Natural killer cell treated with Interleukin-12 subunit alpha and Interleukin-12 subunit beta and Interleukin-15 and Interleukin-18, amount 100 ng/mL, for 72 hours (primary cell): ENCODE measurements around the gene BCL2. TPM values are rescaled to one million over a fixed set of nuclear protein-coding genes. Genes with fewer than 3 reads are reported as not detected.
"Not testable (repeated sequence)": the region's sequence is repeated elsewhere in the genome, so short reads cannot be mapped to it uniquely, and the experiment has no call there.

Source experiments
- ATAC-seq, 2 donors: fragments of 150-1000 bp; cut with Tn5 transposase in 1 of 2; sonication (Bioruptor Pico), chemical (Tn5 transposase) in 1 of 2; 2 replicates each; pipeline ENCODE4 v1.10.0; 2021
- DNase-seq: peaks from one replicate; pipeline ENCODE4 v3.0.0; 2022; ENCODE audit warnings: low spot score
- H3K27ac Mint-ChIP-seq, 2 donors: 1 replicate in 1 of 2; 2 replicates in 1 of 2; pipeline ENCODE4 v1.8.0; 2022; ENCODE audit warnings: mixed read lengths in 2 of 2, mild to moderate bottlenecking in 1 of 2, moderate library complexity in 1 of 2
- H3K27me3 Mint-ChIP-seq, 2 donors: 1 replicate in 1 of 2; 2 replicates in 1 of 2; pipeline ENCODE4 v1.8.0; 2022; ENCODE audit warnings: mixed read lengths in 2 of 2
- H3K36me3 Mint-ChIP-seq: one replicate; pipeline ENCODE4 v1.8.0; 2022; ENCODE audit warnings: mixed read lengths
- H3K4me1 Mint-ChIP-seq, 2 donors: 1 replicate in 1 of 2; 2 replicates in 1 of 2; pipeline ENCODE4 v1.8.0; 2022; ENCODE audit warnings: low read depth in 2 of 2, mixed read lengths in 2 of 2, mild to moderate bottlenecking in 1 of 2
- H3K4me3 Mint-ChIP-seq: one replicate; pipeline ENCODE4 v1.8.0; 2022; ENCODE audit warnings: mixed read lengths
- H3K9me3 Mint-ChIP-seq: 2 replicates; pipeline ENCODE4 v1.8.0; 2022; ENCODE audit warnings: mixed read lengths
- total RNA-seq, 2 donors: library from RNA; stranded (reverse); gene quantifications; one replicate each; pipeline ENCODE4 v1.2.3, GENCODE V29; 2022

The BCL2 gene
- total RNA-seq, 2 donors from 2014 or later = 61.7 to 84.7 TPM

DNA sequence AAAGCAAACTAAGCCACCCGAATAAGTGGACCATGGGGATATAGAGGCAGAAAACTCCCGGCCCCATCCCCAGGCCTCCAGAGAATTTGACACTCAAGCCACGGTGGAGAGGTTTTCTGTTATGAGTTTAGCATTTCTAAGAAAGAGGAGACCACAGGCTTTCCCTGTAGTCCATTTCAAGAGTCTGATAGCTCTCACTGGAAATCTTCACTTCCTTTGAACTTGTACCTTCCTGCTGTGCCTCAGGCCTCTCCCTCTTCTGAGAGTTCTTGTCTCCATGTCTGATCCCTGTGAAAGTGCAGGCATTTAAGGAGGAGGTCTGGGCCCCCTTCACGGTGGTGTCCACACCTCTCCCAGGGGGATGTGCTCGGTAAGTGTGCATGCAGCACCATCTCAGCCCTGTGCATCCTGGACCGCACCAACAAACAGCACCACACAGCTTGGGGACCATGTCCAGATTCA lies 113.7 kb downstream of the BCL2 start:
- ATAC-seq = peak; percentile 85 to 87
- Mint-ChIP-seq H3K27ac (peak overlapping the region; percentile 100), H3K9me3 (no peaks in the 10 kb centered on the region), H3K36me3 (peaks cover 10% of the 10 kb centered on the region), H3K4me3 (peak overlapping the region; percentile 93), H3K27me3 (no peaks in the 10 kb centered on the region), H3K4me1 (peaks cover 63 to 81% of the 10 kb centered on the region in 2 donors)
- peak; percentile 71 for DNase-seq

- DNase-seq (no peak), ATAC-seq (no peak)
- peaks cover 44 to 59% of the 10 kb centered on the region in 2 donors for H3K4me1 Mint-ChIP-seq
- H3K27ac Mint-ChIP-seq = peak overlapping the region; percentile 100
- no peaks in the 10 kb centered on the region for H3K9me3 Mint-ChIP-seq
- no peaks in the 10 kb centered on the region for H3K27me3 Mint-ChIP-seq
- no peaks in the 10 kb centered on the region for H3K36me3 Mint-ChIP-seq
- H3K4me3 Mint-ChIP-seq = no peak overlapping the region
Measured at GRCh38 chr18:63203497-63203896, 116.1 kb downstream of the BCL2 start.

GRCh38 chr18:63202828-63203227 lies 116.7 kb downstream of the BCL2 start:
- Mint-ChIP-seq H3K4me3 (no peak overlapping the region), H3K27ac (peak overlapping the region; percentile 100), H3K36me3 (no peaks in the 10 kb centered on the region), H3K9me3 (no peaks in the 10 kb centered on the region), H3K27me3 (no peaks in the 10 kb centered on the region), H3K4me1 (peaks cover 38 to 53% of the 10 kb centered on the region in 2 donors)
- ATAC-seq = no peak
- no peak for DNase-seq

GRCh38 chr18:63201456-63201855 lies 118.1 kb downstream of the BCL2 start:
- not testable (repeated sequence) for H3K27me3 Mint-ChIP-seq, H3K27ac Mint-ChIP-seq, ATAC-seq, H3K9me3 Mint-ChIP-seq, H3K36me3 Mint-ChIP-seq, H3K4me3 Mint-ChIP-seq, DNase-seq
- peaks cover 29 to 40% of the 10 kb centered on the region in 2 donors for H3K4me1 Mint-ChIP-seq

GRCh38 chr18:63199743-63200241 lies 119.8 kb downstream of the BCL2 start:
- Mint-ChIP-seq H3K4me3 (no peak overlapping the region), H3K36me3 (no peaks in the 10 kb centered on the region), H3K27me3 (no peaks in the 10 kb centered on the region), H3K4me1 (peaks cover 14 to 23% of the 10 kb centered on the region in 2 donors), H3K27ac (no peak overlapping the region), H3K9me3 (no peaks in the 10 kb centered on the region)
- peak; percentile 92 to 94 for ATAC-seq
- peak; percentile 70 for DNase-seq

DNA sequence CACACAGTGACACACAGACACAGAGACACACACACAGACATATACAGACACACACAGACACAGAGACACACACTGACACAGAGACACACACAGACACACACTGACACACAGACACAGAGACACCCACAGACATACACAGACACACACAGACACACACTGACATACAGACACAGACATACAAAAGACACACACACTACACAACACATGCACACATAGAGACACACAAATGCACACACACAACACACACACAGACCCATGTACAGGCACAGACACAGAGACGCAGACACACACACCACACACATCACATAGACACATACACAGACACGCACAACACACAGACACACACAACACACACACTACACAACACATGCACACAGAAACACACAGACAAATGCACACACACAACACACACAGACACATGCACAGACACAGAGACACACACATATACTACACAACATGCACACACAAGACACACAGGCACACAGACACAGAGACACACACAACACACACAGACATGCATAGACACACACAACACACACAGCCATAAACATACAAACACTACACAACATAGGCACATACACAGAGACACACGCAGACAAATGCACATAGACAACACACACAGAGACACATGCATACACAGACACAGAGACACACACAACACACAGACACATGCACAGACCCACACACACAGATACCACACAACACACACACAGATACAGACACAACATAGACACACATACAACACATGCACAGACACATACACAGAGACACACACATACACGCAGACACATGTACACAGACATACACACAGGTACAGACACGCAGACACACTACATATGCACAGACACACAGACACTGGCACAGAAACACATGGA lies 120.5 kb downstream of the BCL2 start:
- H3K27me3 Mint-ChIP-seq = no peaks in the 10 kb centered on the region
- no peaks in the 10 kb centered on the region for H3K36me3 Mint-ChIP-seq
- no peak for DNase-seq
- peaks cover 8 to 16% of the 10 kb centered on the region in 2 donors for H3K4me1 Mint-ChIP-seq
- H3K27ac Mint-ChIP-seq = no peak overlapping the region
- no peak overlapping the region for H3K4me3 Mint-ChIP-seq
- ATAC-seq = no peak
- H3K9me3 Mint-ChIP-seq = no peaks in the 10 kb centered on the region

- Mint-ChIP-seq H3K4me1 (peaks cover 7 to 12% of the 10 kb centered on the region in 2 donors), H3K4me3 (no peak overlapping the region), H3K9me3 (no peaks in the 10 kb centered on the region), H3K27me3 (no peaks in the 10 kb centered on the region), H3K27ac (no peak overlapping the region), H3K36me3 (no peaks in the 10 kb centered on the region)
- DNase-seq (no peak), ATAC-seq (no peak)
Measured at GRCh38 chr18:63198098-63198760, 121.3 kb downstream of the BCL2 start.

- no peak overlapping the region for H3K27ac Mint-ChIP-seq
- ATAC-seq (no peak), DNase-seq (no peak)
- H3K9me3 Mint-ChIP-seq = no peaks in the 10 kb centered on the region
- H3K36me3 Mint-ChIP-seq = no peaks in the 10 kb centered on the region
- H3K4me1 Mint-ChIP-seq = peaks cover 13% of the 10 kb centered on the region in 2 donors
- no peak overlapping the region for H3K4me3 Mint-ChIP-seq
- H3K27me3 Mint-ChIP-seq = no peaks in the 10 kb centered on the region
Measured at GRCh38 chr18:63197246-63197869, 122.2 kb downstream of the BCL2 start.

GRCh38 chr18:63195326-63196159 lies 124.0 kb downstream of the BCL2 start:
- H3K27ac Mint-ChIP-seq = peak overlapping the region in 1 of 2 donors; percentile 28

GRCh38 chr18:63192885-63193349 lies 126.7 kb downstream of the BCL2 start:
- Mint-ChIP-seq H3K4me3 (peak overlapping the region; percentile 68), H3K27me3 (no peaks in the 10 kb centered on the region), H3K36me3 (no peaks in the 10 kb centered on the region), H3K9me3 (peaks cover 6% of the 10 kb centered on the region), H3K27ac (peak overlapping the region; percentile 70 to 98), H3K4me1 (peaks cover 28 to 37% of the 10 kb centered on the region in 2 donors)
- DNase-seq = no peak
- ATAC-seq = peak; percentile 59 to 83

More at GRCh38 chr18:63195326-63196159, 124.0 kb downstream of the BCL2 start:
- no peak for DNase-seq
- Mint-ChIP-seq H3K36me3 (no peaks in the 10 kb centered on the region), H3K27me3 (no peaks in the 10 kb centered on the region), H3K9me3 (peaks cover 6% of the 10 kb centered on the region), H3K4me1 (peaks cover 23 to 24% of the 10 kb centered on the region in 2 donors), H3K4me3 (no peak overlapping the region)
- no peak for ATAC-seq

GRCh38 chr18:63192126-63192884 lies 127.3 kb downstream of the BCL2 start:
- no peaks in the 10 kb centered on the region for H3K36me3 Mint-ChIP-seq
- DNase-seq (no peak), ATAC-seq (peak; percentile 53 to 69)
- H3K9me3 Mint-ChIP-seq = peaks cover 6% of the 10 kb centered on the region
- H3K4me3 Mint-ChIP-seq = peak overlapping the region; percentile 68
- H3K27ac Mint-ChIP-seq = peak overlapping the region; percentile 70 to 98
- H3K4me1 Mint-ChIP-seq = peaks cover 34 to 43% of the 10 kb centered on the region in 2 donors
- H3K27me3 Mint-ChIP-seq = no peaks in the 10 kb centered on the region

DNA sequence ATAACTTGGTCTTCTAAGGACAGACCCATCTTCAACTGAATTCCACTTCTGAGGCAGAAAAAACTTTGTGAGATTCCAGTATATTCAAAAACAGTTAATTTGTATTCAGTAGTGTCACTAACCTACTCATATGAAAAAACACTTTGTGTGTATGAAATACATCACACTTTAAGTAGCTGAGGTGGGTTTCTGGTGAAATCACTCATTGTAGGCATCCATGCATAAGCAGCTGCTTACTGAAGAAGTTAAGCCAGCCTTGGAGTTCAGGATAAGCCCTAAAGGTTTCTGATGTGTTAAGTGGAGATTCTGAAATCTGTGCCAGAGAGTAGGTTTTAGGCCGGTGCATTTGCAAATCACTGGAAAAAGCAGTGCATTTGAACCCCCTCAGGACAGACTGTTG lies 128.2 kb downstream of the BCL2 start:
- Mint-ChIP-seq H3K36me3 (no peaks in the 10 kb centered on the region), H3K9me3 (peaks cover 6% of the 10 kb centered on the region), H3K4me1 (peaks cover 40 to 52% of the 10 kb centered on the region in 2 donors), H3K27me3 (no peaks in the 10 kb centered on the region), H3K4me3 (no peak overlapping the region), H3K27ac (peak overlapping the region in 1 of 2 donors; percentile 98)
- ATAC-seq (no peak), DNase-seq (no peak)
